CD14-positive monocyte (primary cell): ENCODE measurements around the gene PROC. TPM values are rescaled to one million over a fixed set of nuclear protein-coding genes. Genes with fewer than 3 reads are reported as not detected.

Experiments
- DNase-seq, 3 donors: peaks; one replicate each; pipeline ENCODE4 v3.0.0-alpha.2; 2011 to 2022
- H2AFZ ChIP-seq: 2 replicates; pipeline ENCODE4 v1.6.0; 2012; ENCODE audit warnings: mild to moderate bottlenecking, low read depth, low read length, inconsistent platforms; ENCODE audit not compliant: insufficient read depth, poor library complexity, severe bottlenecking
- H3K27ac ChIP-seq, 2 donors: 1 replicate in 1 of 2; 2 replicates in 1 of 2; pipeline ENCODE4 v1.5.1; 2012 to 2013; ENCODE audit warnings: low read length in 2 of 2, control low read depth in 1 of 2, inconsistent platforms in 1 of 2, low read depth in 1 of 2, mild to moderate bottlenecking in 1 of 2
- H3K27me3 ChIP-seq, 2 donors: one replicate each; pipeline versions ENCODE4 v1.6.0 to v1.6.1; 2011 to 2013; ENCODE audit warnings: low read length in 2 of 2; ENCODE audit not compliant: control insufficient read depth in 2 of 2, insufficient read depth in 2 of 2
- H3K36me3 ChIP-seq, 2 donors: replicated peaks in 1 of 2; 1 replicate in 1 of 2; 2 replicates in 1 of 2; pipeline versions ENCODE4 v1.5.1 to v1.6.1; 2012 to 2013; ENCODE audit warnings: low read length in 2 of 2, control low read depth in 1 of 2, inconsistent platforms in 1 of 2, mild to moderate bottlenecking in 1 of 2; ENCODE audit not compliant: insufficient read depth in 2 of 2, control insufficient read depth in 1 of 2
- H3K4me1 ChIP-seq, 2 donors: 1 replicate in 1 of 2; 2 replicates in 1 of 2; pipeline versions ENCODE4 v1.5.1 to v1.6.1; 2012 to 2013; ENCODE audit warnings: low read length in 2 of 2, control low read depth in 1 of 2, inconsistent platforms in 1 of 2, mild to moderate bottlenecking in 1 of 2, moderate library complexity in 1 of 2; ENCODE audit not compliant: insufficient read depth in 2 of 2, control insufficient read depth in 1 of 2
- H3K4me2 ChIP-seq: replicated peaks from 2 replicates; pipeline ENCODE3; 2012; ENCODE audit warnings: low read length, moderate library complexity, mild to moderate bottlenecking; ENCODE audit not compliant: poor library complexity, severe bottlenecking; ENCODE audit errors: extremely low read depth
- H3K4me3 ChIP-seq, 3 experiments: fragments of 200-600 bp in 1 of 3; sonication (generic) in 1 of 3; replicated peaks in 1 of 3; 1 replicate in 2 of 3; 2 replicates in 1 of 3; pipeline ENCODE4 v1.5.1; 2011 to 2013; ENCODE audit warnings: low read length in 3 of 3, mild to moderate bottlenecking in 3 of 3, control low read depth in 2 of 3, low read depth in 2 of 3, inconsistent platforms in 1 of 3, moderate library complexity in 1 of 3
- H3K79me2 ChIP-seq: 2 replicates; pipeline ENCODE4 v1.6.0; 2012; ENCODE audit warnings: mild to moderate bottlenecking, control low read depth, inconsistent platforms, low read length, moderate library complexity; ENCODE audit not compliant: insufficient read depth
- H3K9ac ChIP-seq: 2 replicates; pipeline ENCODE4 v1.6.0; 2017; ENCODE audit warnings: low read length, mild to moderate bottlenecking; ENCODE audit not compliant: insufficient read depth, poor library complexity, severe bottlenecking
- H3K9me3 ChIP-seq, 2 donors: replicated peaks in 1 of 2; 1 replicate in 1 of 2; 2 replicates in 1 of 2; pipeline versions ENCODE4 v1.5.1 to v1.6.1; 2012 to 2013; ENCODE audit warnings: low read length in 2 of 2, control low read depth in 1 of 2; ENCODE audit not compliant: control insufficient read depth in 1 of 2, insufficient read depth in 1 of 2
- H4K20me1 ChIP-seq: 2 replicates; pipeline ENCODE4 v1.6.0; 2012; ENCODE audit warnings: mild to moderate bottlenecking, low read length, control low read depth, moderate library complexity; ENCODE audit not compliant: insufficient read depth
- H3K27ac Mint-ChIP-seq, 7 donors: one replicate each; pipeline ENCODE4 v1.8.0; 2020; ENCODE audit warnings: mild to moderate bottlenecking in 7 of 7, mixed read lengths in 7 of 7, moderate library complexity in 6 of 7, inconsistent platforms in 2 of 7
- H3K27me3 Mint-ChIP-seq, 3 donors: one replicate each; pipeline ENCODE4 v1.8.0; 2021 to 2022; ENCODE audit warnings: low read depth in 3 of 3, mild to moderate bottlenecking in 3 of 3, mixed read lengths in 3 of 3, moderate library complexity in 3 of 3, inconsistent platforms in 1 of 3
- H3K36me3 Mint-ChIP-seq, 2 donors: one replicate each; pipeline ENCODE4 v1.8.0; 2020; ENCODE audit warnings: mixed read lengths in 2 of 2, inconsistent platforms in 1 of 2, mild to moderate bottlenecking in 1 of 2
- H3K4me1 Mint-ChIP-seq: one replicate; pipeline ENCODE4 v1.8.0; 2020; ENCODE audit warnings: mild to moderate bottlenecking, mixed read lengths
- H3K4me3 Mint-ChIP-seq, 2 donors: one replicate each; pipeline ENCODE4 v1.8.0; 2020; ENCODE audit warnings: mild to moderate bottlenecking in 2 of 2, mixed read lengths in 2 of 2, moderate library complexity in 1 of 2
- H3K9me3 Mint-ChIP-seq, 7 donors: one replicate each; pipeline ENCODE4 v1.8.0; 2020 to 2022; ENCODE audit warnings: mixed read lengths in 7 of 7, mild to moderate bottlenecking in 6 of 7, moderate library complexity in 6 of 7, inconsistent platforms in 2 of 7
- WGBS: methylation state at CpG from one replicate; pipeline ENCODE4 v1.1.5; 2013; ENCODE audit warnings: missing lambda C conversion rate; ENCODE audit not compliant: insufficient coverage; 5-methylcytosine and 5-hydroxymethylcytosine counted together
- intact Hi-C, 2 donors: fragments of 100-400 bp; cut with micrococcal nuclease; formaldehyde crosslinking; loops; one replicate each; pipeline versions ENCODE4 v1.15.0 to v1.15.1; 2023
- polyA plus RNA-seq, 3 donors: library from polyadenylated mRNA; depleted of rRNA in 1 of 3; unstranded in 2 of 3; stranded (reverse) in 1 of 3; fragments of 300-500 nt in 2 of 3; fragments of >200 nt in 1 of 3; fragmentation: Illumina TruSeq in 2 of 3; gene quantifications; 1 replicate in 2 of 3; 2 replicates in 1 of 3; pipeline ENCODE4 v1.2.3, GENCODE V29; 2012 to 2021
- TF ChIP-seq, protein P1 (sequence below): fragments of 200-600 bp; IDR thresholded peaks from one replicate; pipeline ENCODE4 v1.8.0; 2022; ENCODE audit warnings: antibody characterized with exemption, mild to moderate bottlenecking

PROC gene
- polyA plus RNA-seq, 3 donors, result 0.69 TPM; not detected in 2

GRCh38 chr2:127405255-127405610 lies 13.0 kb upstream of the PROC start:
- peaks cover 41 to 44% of the 10 kb centered on the region in 2 donors for H3K4me1 ChIP-seq
- intact Hi-C loops, result loop anchor here in 1 of 2 donors (2.0 kb wide), 1 partner anchor 16 kb away; no protein-coding TSS in a partner anchor

GRCh38 chr2:127406454-127406853 lies 11.8 kb upstream of the PROC start:
- no peaks in the 10 kb centered on the region for H3K36me3 ChIP-seq
- TF ChIP-seq, protein P1, sequence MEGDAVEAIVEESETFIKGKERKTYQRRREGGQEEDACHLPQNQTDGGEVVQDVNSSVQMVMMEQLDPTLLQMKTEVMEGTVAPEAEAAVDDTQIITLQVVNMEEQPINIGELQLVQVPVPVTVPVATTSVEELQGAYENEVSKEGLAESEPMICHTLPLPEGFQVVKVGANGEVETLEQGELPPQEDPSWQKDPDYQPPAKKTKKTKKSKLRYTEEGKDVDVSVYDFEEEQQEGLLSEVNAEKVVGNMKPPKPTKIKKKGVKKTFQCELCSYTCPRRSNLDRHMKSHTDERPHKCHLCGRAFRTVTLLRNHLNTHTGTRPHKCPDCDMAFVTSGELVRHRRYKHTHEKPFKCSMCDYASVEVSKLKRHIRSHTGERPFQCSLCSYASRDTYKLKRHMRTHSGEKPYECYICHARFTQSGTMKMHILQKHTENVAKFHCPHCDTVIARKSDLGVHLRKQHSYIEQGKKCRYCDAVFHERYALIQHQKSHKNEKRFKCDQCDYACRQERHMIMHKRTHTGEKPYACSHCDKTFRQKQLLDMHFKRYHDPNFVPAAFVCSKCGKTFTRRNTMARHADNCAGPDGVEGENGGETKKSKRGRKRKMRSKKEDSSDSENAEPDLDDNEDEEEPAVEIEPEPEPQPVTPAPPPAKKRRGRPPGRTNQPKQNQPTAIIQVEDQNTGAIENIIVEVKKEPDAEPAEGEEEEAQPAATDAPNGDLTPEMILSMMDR, result no peak
- H3K27ac Mint-ChIP-seq, result peak overlapping the region in 3 of 7 donors; percentile 50 to 91 (median 90)
- intact Hi-C loops, result no loop called here
- H3K4me3 Mint-ChIP-seq, result no peak overlapping the region
- peaks cover 54% of the 10 kb centered on the region for H3K4me1 Mint-ChIP-seq
- H3K9ac ChIP-seq, result no peak overlapping the region
- no peaks in the 10 kb centered on the region for H3K9me3 ChIP-seq
- no peak overlapping the region for H3K27ac ChIP-seq
- no peaks in the 10 kb centered on the region for H3K79me2 ChIP-seq
- H3K9me3 Mint-ChIP-seq, result no peaks in the 10 kb centered on the region
- H4K20me1 ChIP-seq, result no peaks in the 10 kb centered on the region
- peaks cover 52 to 56% of the 10 kb centered on the region in 2 donors for H3K4me1 ChIP-seq
- peaks cover 0 to 1% of the 10 kb centered on the region in 2 donors for H3K36me3 Mint-ChIP-seq
- H3K27me3 ChIP-seq, result no peaks in the 10 kb centered on the region
- H2AFZ ChIP-seq, result no peak overlapping the region
- peaks cover 0 to 3% (median 3%) of the 10 kb centered on the region in 3 donors for H3K27me3 Mint-ChIP-seq
- no peak overlapping the region for H3K4me2 ChIP-seq
- DNase-seq, result no peak
- no peak overlapping the region for H3K4me3 ChIP-seq
- no CpG with 5 or more reads among the region's 2 CpGs for WGBS

More at GRCh38 chr2:127405255-127405610, 13.0 kb upstream of the PROC start:
- Mint-ChIP-seq H3K27me3 (peaks cover 0 to 3% (median 0%) of the 10 kb centered on the region in 3 donors), H3K4me1 (peaks cover 42% of the 10 kb centered on the region), H3K36me3 (no peaks in the 10 kb centered on the region), H3K4me3 (peak overlapping the region in 1 of 2 donors; percentile 62), H3K9me3 (no peaks in the 10 kb centered on the region), H3K27ac (peak overlapping the region; percentile 86 to 93 (median 90))
- H2AFZ ChIP-seq, result no peak overlapping the region
- no peak overlapping the region for H3K9ac ChIP-seq
- H3K79me2 ChIP-seq, result no peaks in the 10 kb centered on the region
- H3K36me3 ChIP-seq, result no peaks in the 10 kb centered on the region
- no peak for DNase-seq
- 100% methylated on average over 1 of the region's 3 CpGs for WGBS
- peak overlapping the region in 1 of 3 experiments; percentile 24 for H3K4me3 ChIP-seq
- peak overlapping the region; percentile 75 to 87 for H3K27ac ChIP-seq
- H3K4me2 ChIP-seq, result peak overlapping the region; percentile 35
- H4K20me1 ChIP-seq, result no peaks in the 10 kb centered on the region
- TF ChIP-seq, protein P1, result no peak
- no peaks in the 10 kb centered on the region for H3K9me3 ChIP-seq
- H3K27me3 ChIP-seq, result no peaks in the 10 kb centered on the region
